GM18873 (cell line): Measurements from ENCODE around the gene SLC17A1.
A peak's percentile ranks its signal among the peaks of the same experiment; 100 is the strongest.

ENCODE experiments used
- ATAC-seq: cut with Tn5 transposase; IDR thresholded peaks from one replicate; pipeline ENCODE4 v1.9.1; 2021; ENCODE audit warnings: mild to moderate bottlenecking, moderate library complexity, moderate number of reproducible peaks; ENCODE audit not compliant: unreplicated experiment, low FRiP score

Gene SLC17A1

GRCh38 chr6:25834950-25835349 is 3.1 kb upstream of the SLC17A1 start:
- ATAC-seq = no peak

DNA sequence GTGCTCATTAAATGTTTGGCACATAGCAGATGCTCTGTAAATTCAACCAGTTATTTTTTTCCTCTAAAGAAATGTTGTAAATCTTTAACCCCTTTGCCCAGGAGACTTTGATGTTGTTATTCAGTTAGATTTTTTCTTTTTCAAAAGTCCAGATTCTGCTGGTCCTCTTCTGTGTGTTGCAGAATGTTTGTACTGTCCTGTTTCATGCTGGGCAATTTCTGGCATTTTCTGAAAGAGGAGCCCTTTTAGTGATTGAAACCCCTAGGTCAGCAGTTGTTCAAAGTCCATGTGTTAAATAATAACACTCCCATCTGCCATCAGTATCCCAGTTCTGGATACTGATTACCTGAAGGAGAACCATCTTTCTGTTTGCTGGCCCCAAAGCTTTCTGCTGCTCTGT is 1.3 kb upstream of the SLC17A1 start:
- no peak for ATAC-seq

- no peak for ATAC-seq
Measured at GRCh38 chr6:25832670-25833069, 818 bp upstream of the SLC17A1 start.

DNA sequence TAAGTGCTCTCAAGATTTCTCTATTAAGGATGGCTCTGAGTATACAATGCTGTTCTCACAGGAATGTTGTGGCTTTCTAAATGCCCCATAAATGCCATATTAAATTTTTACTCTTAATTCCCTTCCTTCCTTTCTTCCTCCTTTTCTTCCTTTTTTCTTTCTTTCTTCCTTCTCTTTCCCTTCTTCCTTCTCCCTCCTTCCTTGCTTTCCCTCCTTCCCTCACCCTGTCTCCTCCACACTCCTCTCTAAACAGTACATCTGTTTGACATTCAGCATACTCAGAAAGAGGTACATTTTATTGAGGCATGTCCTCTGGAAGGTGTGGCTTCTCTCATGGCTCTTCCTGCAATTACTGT is 433 bp upstream of the SLC17A1 start:
- no peak for ATAC-seq

DNA sequence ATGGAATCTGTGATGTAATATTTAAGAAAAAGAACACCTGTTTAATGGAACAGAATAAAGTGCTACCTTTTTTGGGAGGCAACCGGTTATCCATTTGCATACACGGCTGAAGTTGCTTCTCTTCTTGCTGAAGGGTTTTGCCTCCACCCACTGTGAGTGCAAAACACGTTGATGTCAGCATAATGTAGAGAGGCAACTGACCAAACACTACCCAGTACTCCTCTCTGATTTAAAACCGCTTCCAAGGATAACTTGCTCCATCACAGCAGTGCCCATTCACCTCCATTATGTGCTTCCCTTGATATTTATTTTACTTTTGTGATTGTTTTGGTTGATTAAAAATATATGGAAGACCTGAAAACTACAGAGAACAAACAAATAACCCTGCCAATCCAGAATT is 1.4 kb downstream of the SLC17A1 start:
- no peak for ATAC-seq

DNA sequence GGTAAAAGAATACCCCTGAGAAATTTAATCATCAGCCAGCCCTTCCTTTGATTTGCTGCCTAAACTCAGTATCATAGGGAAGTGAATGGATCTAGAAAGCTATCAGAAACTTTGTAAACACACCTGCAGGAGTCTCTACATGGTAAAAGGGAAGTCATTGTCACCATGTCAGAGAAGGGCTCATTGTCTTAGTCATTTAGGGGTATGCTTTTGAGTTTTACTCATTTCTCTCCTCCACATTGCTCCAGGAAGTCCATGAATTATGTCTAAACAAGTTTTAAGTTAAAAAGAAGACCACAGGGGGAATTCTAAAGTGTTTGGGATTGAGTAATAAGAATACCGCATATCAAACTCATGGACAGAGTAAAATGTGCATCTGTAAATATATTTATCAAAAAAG is 2.5 kb downstream of the SLC17A1 start:
- peak; percentile 55 for ATAC-seq

- no peak for ATAC-seq
Measured at GRCh38 chr6:25821341-25821740, 10.5 kb downstream of the SLC17A1 start.

- ATAC-seq = no peak
Measured at GRCh38 chr6:25816252-25816651, 15.6 kb downstream of the SLC17A1 start.

GRCh38 chr6:25815194-25815593 is 16.7 kb downstream of the SLC17A1 start:
- no peak for ATAC-seq

GRCh38 chr6:25804804-25805203 is 27.0 kb downstream of the SLC17A1 start:
- no peak for ATAC-seq

- no peak for ATAC-seq
Measured at GRCh38 chr6:25801436-25801835, 30.4 kb downstream of the SLC17A1 start.

GRCh38 chr6:25794784-25795183 is 37.1 kb downstream of the SLC17A1 start:
- no peak for ATAC-seq

DNA sequence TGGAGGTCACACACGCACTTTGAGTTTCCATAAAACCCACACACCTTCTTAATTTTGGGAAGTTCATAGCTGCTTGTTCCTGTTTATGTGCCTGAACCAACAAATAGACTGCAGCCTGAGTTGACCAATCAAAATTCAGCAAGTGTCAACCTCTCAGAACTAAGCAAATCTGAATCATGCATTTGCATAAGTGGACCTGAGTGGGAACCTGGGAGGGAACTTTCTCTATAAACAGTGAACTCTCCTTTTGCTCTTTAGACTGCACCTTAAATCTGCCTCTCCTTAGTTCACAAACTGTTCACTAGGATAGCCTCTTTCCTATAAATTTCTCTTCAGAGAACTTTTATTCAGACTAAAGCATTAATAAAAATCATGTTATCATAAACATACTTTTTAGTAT is 37.9 kb downstream of the SLC17A1 start:
- no peak for ATAC-seq

- ATAC-seq = no peak
Measured at GRCh38 chr6:25792016-25792415, 39.8 kb downstream of the SLC17A1 start.

DNA sequence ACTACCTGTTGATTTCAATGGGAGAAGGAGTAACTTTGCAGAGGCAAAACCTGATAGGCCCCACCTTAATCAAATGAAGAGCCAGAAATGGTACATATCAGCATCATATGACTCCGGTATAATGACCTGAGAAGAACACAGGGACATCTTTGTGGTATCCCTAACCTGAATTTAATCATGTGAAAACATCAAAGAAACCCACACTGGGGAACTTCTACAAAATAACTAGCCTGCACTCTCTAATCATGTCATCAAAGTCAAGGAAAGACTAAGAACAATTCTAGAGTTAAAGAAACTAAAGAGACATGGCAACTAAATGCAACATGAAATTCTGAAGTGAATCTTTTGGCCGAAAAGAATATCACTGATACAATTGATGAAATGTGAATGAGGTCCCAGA is 42.4 kb downstream of the SLC17A1 start:
- no peak for ATAC-seq

DNA sequence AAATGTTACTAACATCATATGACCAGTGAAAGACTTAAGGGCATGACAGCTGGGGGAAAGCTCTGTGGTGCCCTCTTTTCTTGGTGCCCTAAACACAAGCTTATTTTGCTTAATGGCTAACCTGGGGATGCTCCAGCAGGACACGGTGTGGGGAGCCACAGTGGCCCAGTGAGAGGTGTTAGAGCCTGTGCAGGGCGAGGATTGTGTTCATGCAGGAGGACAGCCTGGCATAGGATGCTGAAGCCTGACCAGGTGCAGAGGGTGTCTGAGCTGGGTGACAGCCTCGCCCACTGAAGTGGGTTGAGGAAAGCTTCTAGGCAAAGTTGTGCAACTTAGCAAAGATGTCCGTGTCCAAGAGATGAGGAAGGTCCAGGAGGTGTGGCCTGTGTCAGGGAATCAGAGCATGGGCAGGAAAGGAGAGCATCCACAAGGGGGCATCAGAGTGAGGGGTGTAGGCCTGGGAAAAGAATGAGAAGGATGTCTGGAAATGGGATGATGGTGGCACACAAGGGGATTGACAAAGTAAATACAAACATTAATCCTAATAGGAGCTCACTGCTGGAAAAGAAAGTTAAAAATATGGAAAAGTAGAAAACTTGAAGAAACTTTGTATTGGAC is 43.4 kb downstream of the SLC17A1 start:
- no peak for ATAC-seq

- no peak for ATAC-seq
Measured at GRCh38 chr6:25787428-25787827, 44.4 kb downstream of the SLC17A1 start.

GRCh38 chr6:25781134-25781533 is 50.7 kb downstream of the SLC17A1 start:
- ATAC-seq = no peak

DNA sequence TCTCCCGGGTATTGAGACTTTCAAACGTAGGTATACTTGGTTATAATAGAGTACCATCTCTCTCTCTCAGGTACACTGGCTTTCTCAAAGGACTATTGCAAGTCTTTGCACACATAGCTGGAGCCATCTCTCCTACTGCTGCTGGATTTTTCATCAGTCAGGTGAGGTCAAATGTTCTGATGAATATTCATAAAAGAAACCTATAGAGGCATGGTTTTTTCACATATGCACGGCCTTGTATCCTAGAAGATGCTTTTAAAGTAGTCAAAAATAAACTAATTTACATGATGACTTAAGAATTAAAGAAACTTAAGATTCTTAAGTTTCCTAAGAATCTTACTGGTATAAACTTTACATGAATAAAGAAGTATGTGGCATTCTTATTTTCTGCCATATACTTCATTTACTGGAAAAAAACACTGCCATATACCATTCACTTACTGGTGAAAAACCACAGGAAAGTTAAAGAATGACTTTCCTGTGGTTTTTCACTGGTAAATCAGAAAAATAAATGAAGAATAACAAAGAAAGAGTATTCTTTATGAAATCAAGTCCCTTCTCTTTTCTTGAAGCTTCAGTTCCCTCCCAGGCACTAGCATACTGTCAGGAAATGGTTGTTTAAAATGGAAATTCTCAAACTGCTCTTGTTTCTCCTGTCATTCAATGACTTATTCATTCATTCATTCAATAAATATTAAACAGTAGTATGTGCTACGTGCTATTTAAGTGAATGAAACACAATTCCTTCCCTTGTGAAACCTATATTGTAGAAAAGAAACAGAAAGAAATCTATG is 53.8 kb downstream of the SLC17A1 start:
- ATAC-seq = no peak

GRCh38 chr6:25777031-25777430 is 54.8 kb downstream of the SLC17A1 start:
- no peak for ATAC-seq

DNA sequence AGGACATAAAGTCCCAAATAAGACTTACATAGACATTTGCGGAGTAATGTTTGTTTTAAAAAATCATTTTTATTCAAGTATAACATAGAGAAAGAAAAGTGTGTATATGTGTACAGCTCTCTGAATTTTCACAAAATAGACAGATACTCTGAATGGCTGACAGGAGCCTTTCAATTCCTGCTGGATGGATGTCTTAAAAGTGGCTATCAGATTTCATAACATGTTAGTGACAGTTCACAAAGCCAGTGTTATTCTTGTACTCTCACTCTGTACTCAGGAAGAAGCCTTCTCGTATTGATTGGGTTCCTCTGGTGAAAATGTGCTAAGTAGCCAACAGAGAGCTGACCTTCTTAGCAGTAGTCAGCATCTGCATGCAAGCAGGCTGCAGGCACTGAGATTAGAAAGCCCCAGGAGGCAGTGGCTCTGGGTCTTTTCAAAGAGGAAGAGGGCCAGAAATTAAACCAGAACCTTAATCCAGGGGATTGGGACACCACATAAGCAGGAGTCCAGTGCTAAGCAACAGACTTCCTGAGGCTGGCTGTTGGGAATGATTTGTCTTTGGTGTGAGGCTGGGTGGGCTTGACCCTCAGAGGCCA is 57.6 kb downstream of the SLC17A1 start:
- no peak for ATAC-seq

DNA sequence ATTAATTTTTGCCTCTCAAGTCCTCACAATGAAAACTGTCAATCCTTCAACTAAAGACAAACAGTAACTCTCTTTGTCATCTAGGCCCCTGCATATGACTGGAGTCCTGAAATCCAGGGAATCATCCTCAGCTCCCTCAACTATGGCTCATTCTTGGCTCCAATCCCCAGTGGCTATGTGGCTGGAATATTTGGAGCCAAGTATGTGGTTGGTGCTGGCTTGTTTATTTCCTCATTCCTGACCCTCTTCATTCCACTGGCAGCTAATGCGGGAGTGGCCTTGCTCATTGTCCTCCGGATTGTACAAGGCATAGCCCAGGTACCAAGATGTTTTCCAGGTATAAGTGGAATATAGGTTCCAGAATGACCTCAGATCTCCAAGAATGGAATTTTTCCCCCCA is 61.9 kb downstream of the SLC17A1 start:
- no peak for ATAC-seq
